HEK293T (cell line): Measurements from ENCODE around the gene VAX1.

Experiments
- BHLHE40 ChIP-seq: fragments of 450-650 bp; IDR thresholded peaks from 2 replicates; pipeline ENCODE4 v1.6.1; 2016; ENCODE audit warnings: mild to moderate bottlenecking, moderate library complexity, borderline replicate concordance
- FOXK2 ChIP-seq: fragments of 450-650 bp; IDR thresholded peaks from 2 replicates; pipeline ENCODE4 v1.6.1; 2016; ENCODE audit warnings: mild to moderate bottlenecking
- SP1 ChIP-seq: fragments of 450-650 bp; IDR thresholded peaks from 2 replicates; pipeline ENCODE4 v1.6.1; 2017

- TF ChIP-seq SP1 (no peak), FOXK2 (no peak), BHLHE40 (no peak)
Measured at GRCh38 chr10:117131376-117132327, 6.4 kb downstream of the VAX1 start.
